ENCODE data around the gene ARL16.

Gene ARL16

DNA sequence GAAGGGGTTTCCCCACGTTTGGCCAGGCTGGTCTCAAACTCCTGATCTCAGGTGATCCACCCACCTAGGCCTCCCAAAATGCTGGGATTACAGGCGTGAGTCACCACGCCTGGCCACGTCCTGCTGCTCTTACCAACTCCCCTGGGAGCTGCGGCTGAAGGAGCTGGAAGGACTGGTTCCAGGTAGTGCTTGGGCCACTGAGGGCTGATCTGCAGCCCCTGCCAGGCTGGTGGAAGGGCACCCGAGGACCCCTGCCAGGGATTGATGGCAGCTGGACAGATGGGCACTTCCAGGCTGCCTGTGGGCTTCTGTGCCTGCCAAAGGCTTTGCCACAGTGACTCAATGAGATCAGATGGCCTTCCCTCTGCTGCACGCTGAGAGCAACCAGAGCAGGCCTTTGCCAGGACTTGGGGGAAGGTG lies 19.5 kb downstream of the ARL16 start:
- Histone ChIP-seq H3K36me3 (ENCODE audit: low read depth) (peaks cover 25% of the 10 kb centered on the region), H3K4me3 (ENCODE audit: severe bottlenecking) (no peak overlapping the region), H3K9me3 (ENCODE audit: severe bottlenecking) (no peaks in the 10 kb centered on the region), H3K27me3 (ENCODE audit: insufficient read depth, poor library complexity, severe bottlenecking) (no peaks in the 10 kb centered on the region), H3K27ac (ENCODE audit: poor library complexity, severe bottlenecking) (no peak overlapping the region), H3K4me1 (ENCODE audit: insufficient read depth, poor library complexity, severe bottlenecking) (peaks cover 17% of the 10 kb centered on the region)
- no peak for DNase-seq (ENCODE audit: low spot score)
- no peak for TF ChIP-seq CTCF (IDR thresholded peaks at IDR 0.05; ENCODE audit: poor library complexity, severe bottlenecking)
- ATAC-seq (ENCODE audit: low read depth), result no peak

GRCh38 chr17:81662002-81662401 lies 21.6 kb downstream of the ARL16 start:
- ATAC-seq (ENCODE audit: low read depth) (no peak), DNase-seq (ENCODE audit: low spot score) (no peak)
- no peaks in the 10 kb centered on the region for H3K9me3 ChIP-seq (ENCODE audit: severe bottlenecking)
- H3K27me3 ChIP-seq (ENCODE audit: insufficient read depth, poor library complexity, severe bottlenecking), result no peaks in the 10 kb centered on the region
- H3K4me1 ChIP-seq (ENCODE audit: insufficient read depth, poor library complexity, severe bottlenecking), result peaks cover 8% of the 10 kb centered on the region
- no peak overlapping the region for H3K4me3 ChIP-seq (ENCODE audit: severe bottlenecking)
- no peak overlapping the region for H3K27ac ChIP-seq (ENCODE audit: poor library complexity, severe bottlenecking)
- H3K36me3 ChIP-seq (ENCODE audit: low read depth), result peaks cover 9% of the 10 kb centered on the region; the same call in 1 of the 2 replicates
- no peak for TF ChIP-seq CTCF (IDR thresholded peaks at IDR 0.05; ENCODE audit: poor library complexity, severe bottlenecking)

DNA sequence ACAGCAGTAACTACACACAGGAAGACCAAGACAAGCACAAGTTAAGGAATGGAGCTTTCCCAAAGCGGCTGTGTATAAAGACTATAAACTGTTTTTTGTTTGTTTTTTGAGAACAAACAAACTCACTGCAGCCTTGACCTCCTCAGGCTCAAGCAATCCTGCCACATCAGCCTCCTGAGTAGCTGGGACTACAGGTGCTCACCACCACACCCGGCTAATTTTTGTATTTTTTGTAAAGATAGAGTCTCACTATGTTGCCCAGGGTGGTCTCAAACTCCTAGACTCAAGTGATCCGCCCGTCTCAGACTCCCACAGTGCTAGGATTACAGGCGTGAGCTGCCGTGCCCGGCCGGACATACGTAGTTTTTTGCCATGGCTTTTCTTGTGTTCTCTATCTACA lies 23.2 kb downstream of the ARL16 start:
- Histone ChIP-seq H3K4me3 (ENCODE audit: severe bottlenecking) (no peak overlapping the region), H3K4me1 (ENCODE audit: insufficient read depth, poor library complexity, severe bottlenecking) (peaks cover 8% of the 10 kb centered on the region), H3K9me3 (ENCODE audit: severe bottlenecking) (no peaks in the 10 kb centered on the region), H3K27me3 (ENCODE audit: insufficient read depth, poor library complexity, severe bottlenecking) (no peaks in the 10 kb centered on the region), H3K36me3 (ENCODE audit: low read depth) (peaks cover 9% of the 10 kb centered on the region; the same call in 1 of the 2 replicates), H3K27ac (ENCODE audit: poor library complexity, severe bottlenecking) (no peak overlapping the region)
- no peak for DNase-seq (ENCODE audit: low spot score)
- no peak for ATAC-seq (ENCODE audit: low read depth)
- TF ChIP-seq CTCF (IDR thresholded peaks at IDR 0.05; ENCODE audit: poor library complexity, severe bottlenecking), result no peak

DNA sequence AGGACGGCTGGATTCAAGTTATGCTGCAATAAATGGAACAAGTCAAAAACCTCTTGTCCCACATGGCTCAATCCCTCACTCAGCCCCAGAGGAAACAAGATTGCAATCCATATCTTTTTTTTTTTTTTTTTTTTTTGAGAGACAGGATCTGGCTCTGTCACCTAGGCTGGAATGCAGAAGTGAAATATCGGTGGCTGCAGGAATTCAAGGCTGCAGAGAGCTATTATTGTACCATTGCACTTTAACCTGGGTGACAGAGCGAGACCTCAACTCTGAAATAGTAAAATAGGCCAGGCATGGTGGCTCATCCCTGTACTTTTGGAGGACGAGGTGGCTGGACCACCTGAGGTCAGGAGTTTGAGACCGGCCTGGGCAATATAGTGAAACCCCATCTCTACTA lies 24.6 kb downstream of the ARL16 start:
- Histone ChIP-seq H3K27ac (ENCODE audit: poor library complexity, severe bottlenecking) (no peak overlapping the region), H3K27me3 (ENCODE audit: insufficient read depth, poor library complexity, severe bottlenecking) (no peaks in the 10 kb centered on the region), H3K36me3 (ENCODE audit: low read depth) (no peaks in the 10 kb centered on the region), H3K4me3 (ENCODE audit: severe bottlenecking) (no peak overlapping the region), H3K4me1 (ENCODE audit: insufficient read depth, poor library complexity, severe bottlenecking) (peaks cover 8% of the 10 kb centered on the region), H3K9me3 (ENCODE audit: severe bottlenecking) (no peaks in the 10 kb centered on the region)
- no peak for TF ChIP-seq CTCF (IDR thresholded peaks at IDR 0.05; ENCODE audit: poor library complexity, severe bottlenecking)
- DNase-seq (ENCODE audit: low spot score) (no peak), ATAC-seq (ENCODE audit: low read depth) (no peak)

GRCh38 chr17:81656835-81657234 lies 26.8 kb downstream of the ARL16 start:
- no peaks in the 10 kb centered on the region for H3K27me3 ChIP-seq (ENCODE audit: insufficient read depth, poor library complexity, severe bottlenecking)
- no peaks in the 10 kb centered on the region for H3K36me3 ChIP-seq (ENCODE audit: low read depth)
- ATAC-seq (ENCODE audit: low read depth) (no peak), DNase-seq (ENCODE audit: low spot score) (no peak)
- no peak for TF ChIP-seq CTCF (IDR thresholded peaks at IDR 0.05; ENCODE audit: poor library complexity, severe bottlenecking)
- no peaks in the 10 kb centered on the region for H3K9me3 ChIP-seq (ENCODE audit: severe bottlenecking)
- no peak overlapping the region for H3K27ac ChIP-seq (ENCODE audit: poor library complexity, severe bottlenecking)
- no peak overlapping the region for H3K4me3 ChIP-seq (ENCODE audit: severe bottlenecking)
- H3K4me1 ChIP-seq (ENCODE audit: insufficient read depth, poor library complexity, severe bottlenecking), result peaks cover 8% of the 10 kb centered on the region
